IPS-18a (cell line): ENCODE measurements around the gene ROBO2.

Experiments used
- H3K27ac ChIP-seq: one replicate; pipeline ENCODE4 v1.5.1; 2013; ENCODE audit warnings: low read length
- H3K27me3 ChIP-seq: one replicate; pipeline ENCODE4 v1.6.1; 2013; ENCODE audit warnings: mild to moderate bottlenecking, low read length; ENCODE audit not compliant: control insufficient read depth, insufficient read depth
- H3K36me3 ChIP-seq: one replicate; pipeline ENCODE4 v1.6.1; 2013; ENCODE audit warnings: low read depth, low read length; ENCODE audit not compliant: control insufficient read depth
- H3K4me1 ChIP-seq: one replicate; pipeline ENCODE4 v1.6.1; 2013; ENCODE audit warnings: low read depth, low read length; ENCODE audit not compliant: control insufficient read depth
- H3K4me3 ChIP-seq: one replicate; pipeline ENCODE4 v1.5.1; 2013; ENCODE audit warnings: low read length
- H3K9ac ChIP-seq: one replicate; pipeline ENCODE4 v1.6.1; 2013; ENCODE audit warnings: mild to moderate bottlenecking, low read length, moderate library complexity
- H3K9me3 ChIP-seq: one replicate; pipeline ENCODE4 v1.6.1; 2013; ENCODE audit warnings: low read depth, low read length; ENCODE audit not compliant: control insufficient read depth

The ROBO2 gene

GRCh38 chr3:77524946-77525682, 485.2 kb downstream of the ROBO2 start:
- no peaks in the 10 kb centered on the region for H3K9me3 ChIP-seq
- H3K4me3 ChIP-seq, result no peak overlapping the region
- H3K27me3 ChIP-seq, result peaks cover 8% of the 10 kb centered on the region
- peaks cover 16% of the 10 kb centered on the region for H3K4me1 ChIP-seq
- no peaks in the 10 kb centered on the region for H3K36me3 ChIP-seq
- H3K27ac ChIP-seq, result no peak overlapping the region
- H3K9ac ChIP-seq, result no peak overlapping the region

- H3K4me3 ChIP-seq, result no peak overlapping the region
- H3K27me3 ChIP-seq, result peaks cover 8% of the 10 kb centered on the region
- H3K4me1 ChIP-seq, result peaks cover 16% of the 10 kb centered on the region
- no peak overlapping the region for H3K27ac ChIP-seq
- H3K9me3 ChIP-seq, result no peaks in the 10 kb centered on the region
- no peaks in the 10 kb centered on the region for H3K36me3 ChIP-seq
- no peak overlapping the region for H3K9ac ChIP-seq
Measured at GRCh38 chr3:77526573-77527113, 486.7 kb downstream of the ROBO2 start.

- H3K9ac ChIP-seq, result no peak overlapping the region
- H3K4me1 ChIP-seq, result peaks cover 7% of the 10 kb centered on the region
- H3K36me3 ChIP-seq, result no peaks in the 10 kb centered on the region
- H3K27ac ChIP-seq, result no peak overlapping the region
- no peak overlapping the region for H3K4me3 ChIP-seq
- no peaks in the 10 kb centered on the region for H3K27me3 ChIP-seq
- no peaks in the 10 kb centered on the region for H3K9me3 ChIP-seq
Measured at GRCh38 chr3:77529522-77529921, 489.6 kb downstream of the ROBO2 start.

- no peaks in the 10 kb centered on the region for H3K9me3 ChIP-seq
- H3K27me3 ChIP-seq, result no peaks in the 10 kb centered on the region
- H3K27ac ChIP-seq, result no peak overlapping the region
- no peak overlapping the region for H3K9ac ChIP-seq
- no peaks in the 10 kb centered on the region for H3K36me3 ChIP-seq
- no peak overlapping the region for H3K4me3 ChIP-seq
- peaks cover 2% of the 10 kb centered on the region for H3K4me1 ChIP-seq
Measured at GRCh38 chr3:77530870-77531269, 491.0 kb downstream of the ROBO2 start.

GRCh38 chr3:77535116-77535515, 495.2 kb downstream of the ROBO2 start:
- H3K27me3 ChIP-seq, result no peaks in the 10 kb centered on the region
- no peak overlapping the region for H3K27ac ChIP-seq
- no peaks in the 10 kb centered on the region for H3K9me3 ChIP-seq
- H3K9ac ChIP-seq, result no peak overlapping the region
- no peak overlapping the region for H3K4me3 ChIP-seq
- H3K4me1 ChIP-seq, result peaks cover 4% of the 10 kb centered on the region
- H3K36me3 ChIP-seq, result no peaks in the 10 kb centered on the region

GRCh38 chr3:77536038-77536775, 496.3 kb downstream of the ROBO2 start:
- Histone ChIP-seq H3K9ac (no peak overlapping the region), H3K36me3 (no peaks in the 10 kb centered on the region), H3K27me3 (no peaks in the 10 kb centered on the region), H3K4me3 (no peak overlapping the region), H3K4me1 (peaks cover 7% of the 10 kb centered on the region), H3K27ac (no peak overlapping the region), H3K9me3 (no peaks in the 10 kb centered on the region)

- Histone ChIP-seq H3K4me1 (peaks cover 11% of the 10 kb centered on the region), H3K27me3 (no peaks in the 10 kb centered on the region), H3K9ac (no peak overlapping the region), H3K9me3 (no peaks in the 10 kb centered on the region), H3K27ac (no peak overlapping the region), H3K36me3 (no peaks in the 10 kb centered on the region), H3K4me3 (no peak overlapping the region)
Measured at GRCh38 chr3:77539014-77539413, 499.1 kb downstream of the ROBO2 start.

GRCh38 chr3:77539677-77540076, 499.8 kb downstream of the ROBO2 start:
- Histone ChIP-seq H3K9me3 (no peaks in the 10 kb centered on the region), H3K4me3 (no peak overlapping the region), H3K27ac (no peak overlapping the region), H3K9ac (no peak overlapping the region), H3K36me3 (no peaks in the 10 kb centered on the region), H3K4me1 (peaks cover 11% of the 10 kb centered on the region), H3K27me3 (no peaks in the 10 kb centered on the region)

GRCh38 chr3:77541203-77541922, 501.5 kb downstream of the ROBO2 start:
- H3K36me3 ChIP-seq, result no peaks in the 10 kb centered on the region
- H3K4me1 ChIP-seq, result peaks cover 7% of the 10 kb centered on the region
- H3K9ac ChIP-seq, result no peak overlapping the region
- no peak overlapping the region for H3K27ac ChIP-seq
- H3K4me3 ChIP-seq, result no peak overlapping the region
- H3K9me3 ChIP-seq, result no peaks in the 10 kb centered on the region
- H3K27me3 ChIP-seq, result no peaks in the 10 kb centered on the region

GRCh38 chr3:77546246-77546645, 506.3 kb downstream of the ROBO2 start:
- Histone ChIP-seq H3K27me3 (no peaks in the 10 kb centered on the region), H3K9me3 (no peaks in the 10 kb centered on the region), H3K4me1 (peaks cover 3% of the 10 kb centered on the region), H3K27ac (no peak overlapping the region), H3K4me3 (no peak overlapping the region), H3K9ac (no peak overlapping the region), H3K36me3 (no peaks in the 10 kb centered on the region)

GRCh38 chr3:77549034-77549433, 509.1 kb downstream of the ROBO2 start:
- no peak overlapping the region for H3K27ac ChIP-seq

More at GRCh38 chr3:77549034-77549433, 509.1 kb downstream of the ROBO2 start:
- H3K36me3 ChIP-seq, result no peaks in the 10 kb centered on the region
- no peaks in the 10 kb centered on the region for H3K4me1 ChIP-seq
- H3K27me3 ChIP-seq, result no peaks in the 10 kb centered on the region
- H3K9ac ChIP-seq, result no peak overlapping the region
- H3K9me3 ChIP-seq, result no peaks in the 10 kb centered on the region
- H3K4me3 ChIP-seq, result no peak overlapping the region
